Measurements from ENCODE around the gene TMED10.

DNA sequence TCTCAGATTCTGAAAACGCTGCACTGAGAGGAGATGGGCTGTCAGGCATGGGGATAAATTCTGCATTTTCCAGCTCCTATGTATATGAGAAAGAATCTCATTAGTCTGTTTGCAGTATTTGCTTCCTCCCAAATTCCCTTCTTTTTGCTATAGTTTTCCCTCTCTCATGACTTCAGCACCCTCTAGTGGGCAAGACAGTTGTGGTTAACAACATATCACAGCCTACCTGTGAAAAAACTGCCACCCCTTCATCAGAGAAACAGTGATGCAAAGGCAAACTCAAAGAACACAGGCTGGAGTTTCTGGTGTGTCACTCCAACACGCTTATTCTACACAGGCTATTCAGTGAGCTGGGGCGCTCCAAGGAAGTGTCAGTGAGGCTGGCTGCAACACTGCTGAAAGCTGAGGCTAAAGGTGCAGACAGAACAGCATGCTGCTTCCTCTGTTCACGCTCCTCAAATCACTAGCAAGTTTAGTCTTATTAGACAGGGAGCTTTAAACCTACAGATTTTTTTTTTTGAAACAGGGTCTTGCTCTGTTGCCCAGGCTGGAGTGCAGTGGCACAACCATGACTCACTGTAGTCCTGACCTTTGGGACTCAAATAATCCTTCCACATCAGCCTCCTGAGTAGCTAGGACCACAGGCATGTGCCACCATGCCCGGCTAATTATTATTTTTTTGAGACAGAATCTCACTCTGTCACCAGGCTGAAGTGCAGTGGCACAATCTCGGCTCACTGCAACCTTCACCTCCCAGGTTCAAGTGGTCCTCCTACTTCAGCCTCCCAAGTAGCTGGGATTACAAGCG is 87.6 kb downstream of the TMED10 start:
- TF ChIP-seq, protein P1, sequence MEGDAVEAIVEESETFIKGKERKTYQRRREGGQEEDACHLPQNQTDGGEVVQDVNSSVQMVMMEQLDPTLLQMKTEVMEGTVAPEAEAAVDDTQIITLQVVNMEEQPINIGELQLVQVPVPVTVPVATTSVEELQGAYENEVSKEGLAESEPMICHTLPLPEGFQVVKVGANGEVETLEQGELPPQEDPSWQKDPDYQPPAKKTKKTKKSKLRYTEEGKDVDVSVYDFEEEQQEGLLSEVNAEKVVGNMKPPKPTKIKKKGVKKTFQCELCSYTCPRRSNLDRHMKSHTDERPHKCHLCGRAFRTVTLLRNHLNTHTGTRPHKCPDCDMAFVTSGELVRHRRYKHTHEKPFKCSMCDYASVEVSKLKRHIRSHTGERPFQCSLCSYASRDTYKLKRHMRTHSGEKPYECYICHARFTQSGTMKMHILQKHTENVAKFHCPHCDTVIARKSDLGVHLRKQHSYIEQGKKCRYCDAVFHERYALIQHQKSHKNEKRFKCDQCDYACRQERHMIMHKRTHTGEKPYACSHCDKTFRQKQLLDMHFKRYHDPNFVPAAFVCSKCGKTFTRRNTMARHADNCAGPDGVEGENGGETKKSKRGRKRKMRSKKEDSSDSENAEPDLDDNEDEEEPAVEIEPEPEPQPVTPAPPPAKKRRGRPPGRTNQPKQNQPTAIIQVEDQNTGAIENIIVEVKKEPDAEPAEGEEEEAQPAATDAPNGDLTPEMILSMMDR (conservative IDR thresholded peaks at IDR 0.05) = peak; percentile 99
- no peak for TF ChIP-seq EZH2 (IDR thresholded peaks at IDR 0.05; ENCODE audit: low read depth)

Measured in PC-9 (cell line).